ENCODE measurements around the gene GCAT. TPM values are rescaled to one million over a fixed set of nuclear protein-coding genes. Genes with fewer than 3 reads are reported as not detected.

GCAT gene
- total and polyA plus RNA-seq, 2 of the 13 experiments (the other 11 are each of a cell fraction or from before 2014, with no cell fraction given) = 28.0 to 50.3 TPM

DNA sequence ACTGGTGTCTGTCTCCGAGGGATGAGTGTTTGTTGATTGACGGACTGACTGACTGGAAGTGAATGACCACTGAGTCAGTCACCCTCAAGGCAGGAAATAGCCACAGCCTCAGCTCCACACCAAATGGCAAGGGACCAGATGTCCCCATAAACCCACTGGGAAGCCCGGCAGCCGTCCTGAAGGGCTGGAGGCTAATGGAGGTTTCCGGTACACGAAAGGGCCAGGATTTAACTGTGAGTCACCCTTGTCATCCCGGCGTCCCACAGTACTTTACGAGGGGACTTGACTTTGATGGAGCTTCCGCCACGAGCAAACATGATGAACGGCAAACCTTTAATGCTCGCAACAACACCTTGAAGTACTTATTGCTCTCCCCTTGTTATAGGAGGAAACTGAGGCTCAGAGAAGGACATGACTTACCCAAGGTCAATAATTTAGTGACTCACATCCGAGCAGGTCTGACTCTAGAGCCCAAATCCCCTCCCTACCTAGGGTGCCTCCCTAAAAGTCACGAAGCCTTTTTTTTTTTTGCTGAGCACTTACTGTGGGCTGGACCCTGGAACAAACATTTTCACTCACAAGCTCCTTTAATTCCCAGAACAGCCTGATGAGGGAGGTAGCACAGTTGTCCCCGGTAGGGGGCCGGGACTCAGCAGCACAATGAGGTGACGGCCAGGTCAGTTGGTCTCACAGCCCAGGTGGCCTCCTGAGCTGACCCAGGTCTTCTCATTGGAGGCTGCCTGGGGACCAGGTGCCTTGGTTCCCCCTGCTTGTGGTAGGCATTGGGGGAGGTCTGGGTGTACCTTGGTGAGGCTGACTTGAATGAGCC, 25.2 kb upstream of the GCAT start (continued):
- TF ChIP-seq, protein P1, sequence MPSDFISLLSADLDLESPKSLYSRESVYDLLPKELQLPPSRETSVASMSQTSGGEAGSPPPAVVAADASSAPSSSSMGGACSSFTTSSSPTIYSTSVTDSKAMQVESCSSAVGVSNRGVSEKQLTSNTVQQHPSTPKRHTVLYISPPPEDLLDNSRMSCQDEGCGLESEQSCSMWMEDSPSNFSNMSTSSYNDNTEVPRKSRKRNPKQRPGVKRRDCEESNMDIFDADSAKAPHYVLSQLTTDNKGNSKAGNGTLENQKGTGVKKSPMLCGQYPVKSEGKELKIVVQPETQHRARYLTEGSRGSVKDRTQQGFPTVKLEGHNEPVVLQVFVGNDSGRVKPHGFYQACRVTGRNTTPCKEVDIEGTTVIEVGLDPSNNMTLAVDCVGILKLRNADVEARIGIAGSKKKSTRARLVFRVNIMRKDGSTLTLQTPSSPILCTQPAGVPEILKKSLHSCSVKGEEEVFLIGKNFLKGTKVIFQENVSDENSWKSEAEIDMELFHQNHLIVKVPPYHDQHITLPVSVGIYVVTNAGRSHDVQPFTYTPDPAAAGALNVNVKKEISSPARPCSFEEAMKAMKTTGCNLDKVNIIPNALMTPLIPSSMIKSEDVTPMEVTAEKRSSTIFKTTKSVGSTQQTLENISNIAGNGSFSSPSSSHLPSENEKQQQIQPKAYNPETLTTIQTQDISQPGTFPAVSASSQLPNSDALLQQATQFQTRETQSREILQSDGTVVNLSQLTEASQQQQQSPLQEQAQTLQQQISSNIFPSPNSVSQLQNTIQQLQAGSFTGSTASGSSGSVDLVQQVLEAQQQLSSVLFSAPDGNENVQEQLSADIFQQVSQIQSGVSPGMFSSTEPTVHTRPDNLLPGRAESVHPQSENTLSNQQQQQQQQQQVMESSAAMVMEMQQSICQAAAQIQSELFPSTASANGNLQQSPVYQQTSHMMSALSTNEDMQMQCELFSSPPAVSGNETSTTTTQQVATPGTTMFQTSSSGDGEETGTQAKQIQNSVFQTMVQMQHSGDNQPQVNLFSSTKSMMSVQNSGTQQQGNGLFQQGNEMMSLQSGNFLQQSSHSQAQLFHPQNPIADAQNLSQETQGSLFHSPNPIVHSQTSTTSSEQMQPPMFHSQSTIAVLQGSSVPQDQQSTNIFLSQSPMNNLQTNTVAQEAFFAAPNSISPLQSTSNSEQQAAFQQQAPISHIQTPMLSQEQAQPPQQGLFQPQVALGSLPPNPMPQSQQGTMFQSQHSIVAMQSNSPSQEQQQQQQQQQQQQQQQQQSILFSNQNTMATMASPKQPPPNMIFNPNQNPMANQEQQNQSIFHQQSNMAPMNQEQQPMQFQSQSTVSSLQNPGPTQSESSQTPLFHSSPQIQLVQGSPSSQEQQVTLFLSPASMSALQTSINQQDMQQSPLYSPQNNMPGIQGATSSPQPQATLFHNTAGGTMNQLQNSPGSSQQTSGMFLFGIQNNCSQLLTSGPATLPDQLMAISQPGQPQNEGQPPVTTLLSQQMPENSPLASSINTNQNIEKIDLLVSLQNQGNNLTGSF (CRISPR knock-in tag; IDR thresholded peaks at IDR 0.05) = no peak
- TF ChIP-seq ZNF335 (CRISPR knock-in tag; IDR thresholded peaks at IDR 0.05) (no peak), ETV5 (CRISPR knock-in tag; IDR thresholded peaks at IDR 0.05; ENCODE audit: borderline replicate concordance) (peak; percentile 68; the same call in 1 of the 2 replicates), ZNF547 (CRISPR knock-in tag; IDR thresholded peaks at IDR 0.05) (0 out of 2 replicates have a peak, but pooled peaks have one; percentile 27), KDM5B (CRISPR knock-in tag; IDR thresholded peaks at IDR 0.05; ENCODE audit: borderline replicate concordance) (no peak), FOSL1 (CRISPR knock-in tag; IDR thresholded peaks at IDR 0.05; ENCODE audit: borderline replicate concordance) (no peak), ZNF251 (CRISPR knock-in tag; IDR thresholded peaks at IDR 0.05) (no peak), SUZ12 (IDR thresholded peaks at IDR 0.05; ENCODE audit: low read depth, low read length) (no peak), RBAK (CRISPR knock-in tag; IDR thresholded peaks at IDR 0.05) (no peak), NFATC3 (CRISPR knock-in tag; IDR thresholded peaks at IDR 0.05) (no peak), RXRA (CRISPR knock-in tag; IDR thresholded peaks at IDR 0.05) (peak; percentile 11; the same call in 1 of the 2 replicates), NFE2L2 (IDR thresholded peaks at IDR 0.05; ENCODE audit: low read length) (no peak), ZNF432 (CRISPR knock-in tag; IDR thresholded peaks at IDR 0.05; ENCODE audit: borderline replicate concordance) (no peak), ZNF510 (CRISPR knock-in tag; IDR thresholded peaks at IDR 0.05; ENCODE audit: low read depth) (no peak), ZBTB3 (CRISPR knock-in tag; IDR thresholded peaks at IDR 0.05; ENCODE audit: borderline replicate concordance, low read depth) (no peak)
- TF ChIP-seq, protein P2, sequence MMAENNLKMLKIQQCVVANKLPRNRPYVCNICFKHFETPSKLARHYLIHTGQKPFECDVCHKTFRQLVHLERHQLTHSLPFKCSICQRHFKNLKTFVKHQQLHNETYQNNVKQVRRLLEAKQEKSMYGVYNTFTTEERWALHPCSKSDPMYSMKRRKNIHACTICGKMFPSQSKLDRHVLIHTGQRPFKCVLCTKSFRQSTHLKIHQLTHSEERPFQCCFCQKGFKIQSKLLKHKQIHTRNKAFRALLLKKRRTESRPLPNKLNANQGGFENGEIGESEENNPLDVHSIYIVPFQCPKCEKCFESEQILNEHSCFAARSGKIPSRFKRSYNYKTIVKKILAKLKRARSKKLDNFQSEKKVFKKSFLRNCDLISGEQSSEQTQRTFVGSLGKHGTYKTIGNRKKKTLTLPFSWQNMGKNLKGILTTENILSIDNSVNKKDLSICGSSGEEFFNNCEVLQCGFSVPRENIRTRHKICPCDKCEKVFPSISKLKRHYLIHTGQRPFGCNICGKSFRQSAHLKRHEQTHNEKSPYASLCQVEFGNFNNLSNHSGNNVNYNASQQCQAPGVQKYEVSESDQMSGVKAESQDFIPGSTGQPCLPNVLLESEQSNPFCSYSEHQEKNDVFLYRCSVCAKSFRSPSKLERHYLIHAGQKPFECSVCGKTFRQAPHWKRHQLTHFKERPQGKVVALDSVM (CRISPR knock-in tag; IDR thresholded peaks at IDR 0.05) = peak; percentile 78
- TF ChIP-seq, protein P3, sequence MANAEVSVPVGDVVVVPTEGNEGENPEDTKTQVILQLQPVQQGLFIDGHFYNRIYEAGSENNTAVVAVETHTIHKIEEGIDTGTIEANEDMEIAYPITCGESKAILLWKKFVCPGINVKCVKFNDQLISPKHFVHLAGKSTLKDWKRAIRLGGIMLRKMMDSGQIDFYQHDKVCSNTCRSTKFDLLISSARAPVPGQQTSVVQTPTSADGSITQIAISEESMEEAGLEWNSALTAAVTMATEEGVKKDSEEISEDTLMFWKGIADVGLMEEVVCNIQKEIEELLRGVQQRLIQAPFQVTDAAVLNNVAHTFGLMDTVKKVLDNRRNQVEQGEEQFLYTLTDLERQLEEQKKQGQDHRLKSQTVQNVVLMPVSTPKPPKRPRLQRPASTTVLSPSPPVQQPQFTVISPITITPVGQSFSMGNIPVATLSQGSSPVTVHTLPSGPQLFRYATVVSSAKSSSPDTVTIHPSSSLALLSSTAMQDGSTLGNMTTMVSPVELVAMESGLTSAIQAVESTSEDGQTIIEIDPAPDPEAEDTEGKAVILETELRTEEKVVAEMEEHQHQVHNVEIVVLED (CRISPR knock-in tag; IDR thresholded peaks at IDR 0.05; ENCODE audit: borderline replicate concordance) = no peak
- TF ChIP-seq, protein P4, sequence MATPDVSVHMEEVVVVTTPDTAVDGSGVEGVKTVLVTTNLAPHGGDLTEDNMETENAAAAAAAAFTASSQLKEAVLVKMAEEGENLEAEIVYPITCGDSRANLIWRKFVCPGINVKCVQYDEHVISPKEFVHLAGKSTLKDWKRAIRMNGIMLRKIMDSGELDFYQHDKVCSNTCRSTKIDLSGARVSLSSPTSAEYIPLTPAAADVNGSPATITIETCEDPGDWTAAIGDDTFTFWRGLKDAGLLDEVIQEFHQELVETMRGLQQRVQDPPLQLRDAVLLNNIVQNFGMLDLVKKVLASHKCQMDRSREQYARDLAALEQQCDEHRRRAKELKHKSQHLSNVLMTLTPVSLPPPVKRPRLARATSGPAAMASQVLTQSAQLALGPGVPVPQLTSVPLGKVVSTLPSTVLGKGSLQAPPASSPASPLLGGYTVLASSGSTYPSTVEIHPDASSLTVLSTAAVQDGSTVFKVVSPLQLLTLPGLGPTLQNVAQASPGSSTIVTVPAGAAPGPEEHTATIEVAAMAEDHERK (CRISPR knock-in tag; IDR thresholded peaks at IDR 0.05; ENCODE audit: low read depth) = no peak
